Activated CD8-positive, alpha-beta memory T cell treated with anti-CD3 and anti-CD28 coated beads, Interleukin-2, amount 50 U/mL, for 4 hours (primary cell): ENCODE results near the gene MBP.

Experiments
- DNase-seq: peaks from one replicate; pipeline ENCODE4 v3.0.0-alpha.2; 2020

MBP gene

DNA sequence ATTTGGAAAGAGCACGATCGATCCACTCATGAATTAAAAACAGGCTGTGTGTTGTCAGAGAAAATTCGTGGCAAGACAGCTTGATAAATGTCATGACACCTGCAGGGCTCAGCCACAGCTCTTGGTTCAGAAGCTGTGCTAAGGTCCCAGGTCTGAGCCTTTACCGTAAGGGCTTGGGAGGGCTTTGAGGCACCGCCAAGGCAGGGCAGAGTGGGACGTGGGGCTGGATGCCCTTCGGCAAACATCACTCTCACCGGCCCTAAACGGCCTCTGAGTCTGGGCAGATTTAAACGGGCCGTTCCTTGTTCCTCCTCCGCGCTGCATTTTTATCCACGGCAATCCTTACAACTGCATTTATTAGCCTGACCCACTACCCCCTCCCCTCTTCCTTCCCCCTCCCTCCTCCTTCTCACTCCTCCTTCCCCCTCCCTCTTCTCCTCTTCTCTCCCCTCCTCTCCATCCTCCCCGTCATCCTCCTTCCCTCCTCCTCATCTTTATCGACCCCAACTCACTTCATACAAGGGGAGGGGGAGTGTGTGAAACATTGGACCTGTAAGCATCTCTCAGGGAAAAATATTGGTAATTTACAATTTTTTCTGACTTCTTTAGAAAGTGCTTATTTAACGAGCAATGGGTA is 33.9 kb downstream of the MBP start:
- no peak for DNase-seq

DNA sequence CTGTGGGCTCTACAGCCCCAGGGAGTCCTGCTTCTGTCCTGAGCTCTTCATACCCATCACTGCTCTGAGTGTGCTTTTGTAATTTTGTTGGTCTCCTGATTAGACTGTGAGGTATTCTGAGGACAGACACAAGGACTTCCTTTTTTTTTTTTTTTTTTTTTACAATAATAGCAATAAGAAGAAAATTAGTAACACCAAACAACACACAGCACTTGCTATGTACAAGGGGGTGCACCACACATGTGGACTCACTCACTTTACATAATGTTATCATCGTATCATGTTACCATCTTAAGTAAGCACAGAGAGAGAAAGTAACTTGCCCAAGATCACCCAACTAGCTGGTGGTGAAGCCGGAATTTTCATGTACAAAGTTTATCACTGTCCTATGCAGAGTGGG is 34.6 kb downstream of the MBP start:
- no peak for DNase-seq

DNA sequence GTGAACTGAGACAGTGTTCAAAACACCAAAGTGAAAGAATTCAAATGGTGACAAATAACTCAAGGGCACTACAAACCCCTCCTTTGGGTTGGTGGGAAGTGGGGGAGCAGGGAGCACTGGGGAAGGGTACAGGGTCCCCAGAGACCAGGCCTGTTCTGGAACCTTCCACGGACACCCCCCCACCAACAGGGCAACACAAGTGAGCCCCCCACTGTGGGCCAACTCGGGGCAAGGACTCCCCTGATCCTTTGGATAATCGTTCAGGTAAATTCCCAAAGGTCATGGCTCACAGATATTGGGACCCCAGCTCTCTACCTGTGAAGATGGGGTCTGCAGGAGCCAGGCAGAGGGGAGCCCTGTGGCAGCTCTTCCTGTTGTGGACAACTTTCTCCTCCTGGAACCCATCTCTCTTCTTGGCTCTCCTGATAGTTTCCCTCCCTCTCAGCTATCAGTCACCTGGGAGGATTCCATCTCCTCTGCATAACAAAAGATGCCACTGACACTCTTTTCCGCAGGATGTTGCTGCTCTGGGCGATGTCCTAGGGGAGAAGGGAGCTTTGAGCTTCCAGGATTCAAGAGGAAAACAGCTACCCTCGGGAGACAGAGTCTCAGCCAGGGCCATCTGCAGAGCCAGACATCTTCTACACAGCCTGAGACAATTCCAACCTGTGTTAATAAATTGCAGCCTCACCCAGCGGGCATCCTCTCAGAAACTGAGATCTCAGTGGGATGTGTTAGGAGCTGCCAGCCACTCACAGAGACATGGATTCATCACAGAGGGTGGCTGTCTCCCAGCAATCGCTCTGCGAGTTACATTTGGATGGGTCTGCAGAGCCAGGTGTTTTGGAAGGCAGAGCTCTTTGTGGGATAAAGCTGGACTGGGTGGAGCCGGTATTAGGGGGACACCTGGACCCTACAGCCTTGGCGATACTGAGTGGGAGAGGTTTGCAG is 35.4 kb downstream of the MBP start:
- no peak for DNase-seq

DNA sequence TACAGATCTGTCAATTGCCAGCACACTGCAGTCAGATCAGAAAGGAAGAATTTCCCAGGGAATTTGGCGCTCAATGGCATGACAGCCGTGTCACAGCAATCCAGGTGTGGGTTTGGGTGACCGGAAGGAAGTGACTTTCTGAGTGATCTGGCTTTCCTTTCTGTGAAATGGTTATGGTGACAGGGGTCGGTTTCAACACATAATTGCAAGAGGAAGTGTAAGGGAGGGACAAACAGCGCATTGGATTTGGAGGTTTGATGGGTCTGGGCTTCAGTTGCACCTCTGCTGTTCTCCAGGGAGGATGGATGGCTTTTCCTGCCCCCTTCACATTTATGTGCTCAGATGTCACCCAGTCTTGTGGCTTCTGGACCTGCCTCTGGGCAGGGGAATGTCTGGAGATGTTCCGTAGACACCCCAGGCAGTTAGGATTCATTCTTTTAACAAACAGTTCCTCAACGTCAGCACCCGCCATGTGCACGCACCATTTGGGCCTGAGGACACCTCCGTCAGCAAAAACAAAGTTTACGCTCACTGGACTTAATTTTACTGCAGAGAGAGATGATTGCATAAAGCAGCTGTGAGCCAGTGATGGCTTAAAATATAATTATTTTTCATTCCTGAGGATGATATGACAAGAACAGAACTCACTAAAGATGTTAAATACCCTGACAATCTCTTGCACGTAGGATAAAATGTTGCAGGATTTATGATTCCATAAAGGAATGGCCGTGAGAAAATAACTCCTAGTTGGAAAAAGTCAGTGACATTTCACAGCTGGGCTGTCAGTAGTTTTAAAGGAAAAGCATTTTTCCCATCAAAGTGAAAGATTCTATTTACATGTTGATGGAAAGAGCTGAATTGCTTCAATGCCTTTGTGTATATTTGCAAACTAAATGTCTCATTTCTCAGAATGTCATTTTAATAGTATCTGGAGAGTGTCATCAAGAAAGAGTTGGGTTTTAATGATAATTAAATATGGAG is 36.9 kb downstream of the MBP start:
- no peak for DNase-seq

DNA sequence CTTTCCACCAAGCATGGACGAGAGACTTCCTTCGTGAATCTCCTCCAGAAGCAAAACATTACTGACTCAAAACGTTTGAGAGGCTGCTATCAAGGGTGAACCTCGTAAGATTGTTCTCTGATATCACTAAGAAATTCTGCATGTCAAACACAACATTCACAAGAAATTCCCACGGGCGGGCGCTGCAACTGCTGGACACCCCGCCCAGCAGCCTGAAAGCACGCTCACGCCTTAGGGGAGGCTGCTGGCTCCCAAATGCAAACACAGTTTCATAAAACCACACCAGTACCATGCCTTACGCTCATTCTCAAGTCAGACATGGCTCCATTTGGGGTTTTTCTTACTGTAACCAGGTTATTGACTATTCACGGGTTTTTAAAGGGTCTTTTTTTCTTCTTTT is 39.0 kb downstream of the MBP start:
- no peak for DNase-seq

DNA sequence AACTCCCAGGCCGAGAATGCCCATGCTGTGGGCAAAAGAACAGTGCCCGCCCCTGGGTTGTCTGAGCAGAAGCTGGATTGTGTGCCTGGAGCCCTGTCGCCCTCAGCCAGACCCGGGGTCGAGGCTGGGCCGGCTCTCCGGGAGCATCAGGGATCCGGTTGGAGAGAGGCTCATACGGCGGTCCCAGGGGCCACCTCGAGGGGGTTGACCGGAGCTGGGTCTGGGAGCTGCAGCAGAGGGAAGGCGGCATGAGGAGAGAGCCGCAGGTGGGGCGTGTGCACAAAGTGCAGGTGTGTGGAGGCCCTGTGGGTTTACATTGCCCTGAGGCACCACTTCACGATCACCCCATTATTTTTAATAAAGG is 39.5 kb downstream of the MBP start:
- no peak for DNase-seq

DNA sequence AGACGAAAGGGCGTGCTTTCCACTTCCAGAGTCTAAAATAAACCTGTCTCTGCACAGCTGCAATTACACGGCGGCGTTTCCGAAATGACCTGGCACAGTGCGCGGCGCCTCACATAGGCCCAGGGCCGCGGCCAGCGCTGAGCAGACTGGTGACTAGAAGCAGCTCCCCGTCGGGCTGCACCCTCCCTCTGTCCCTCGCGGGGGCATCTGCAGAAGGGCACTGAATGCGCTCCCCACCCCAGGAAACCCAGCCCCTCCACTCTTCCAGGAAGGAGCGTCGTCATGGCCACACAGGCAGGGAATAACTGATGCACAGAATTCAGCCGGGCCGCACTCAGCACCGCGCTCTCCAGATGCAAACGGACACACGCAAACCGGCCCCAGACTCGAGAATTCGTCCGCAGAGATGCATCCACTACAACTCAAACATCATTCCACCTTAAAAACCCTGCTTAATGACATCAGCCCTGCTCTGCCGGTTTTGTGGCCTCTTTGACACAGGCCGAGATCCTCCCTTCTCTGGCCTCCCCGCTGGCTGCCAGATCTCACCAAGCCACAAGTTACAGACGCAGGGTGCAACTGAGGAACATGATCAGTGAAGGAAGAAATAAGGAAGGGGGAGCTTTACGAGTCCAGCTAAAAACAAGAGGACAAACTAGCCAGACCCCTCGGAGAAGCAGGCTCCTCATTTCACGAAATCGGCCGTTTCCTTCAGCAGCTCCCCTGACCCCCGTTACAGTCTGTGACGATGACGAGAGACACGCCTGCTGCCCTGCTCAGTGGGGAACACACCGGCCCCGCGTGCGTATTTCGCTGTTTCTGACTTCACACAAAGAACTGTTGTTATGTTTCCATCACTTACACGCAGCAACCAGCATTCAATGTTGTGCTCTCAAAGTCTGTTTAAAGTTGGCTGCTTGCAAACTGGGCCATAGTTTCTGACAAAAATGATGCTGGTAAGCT is 40.2 kb downstream of the MBP start:
- no peak for DNase-seq

DNA sequence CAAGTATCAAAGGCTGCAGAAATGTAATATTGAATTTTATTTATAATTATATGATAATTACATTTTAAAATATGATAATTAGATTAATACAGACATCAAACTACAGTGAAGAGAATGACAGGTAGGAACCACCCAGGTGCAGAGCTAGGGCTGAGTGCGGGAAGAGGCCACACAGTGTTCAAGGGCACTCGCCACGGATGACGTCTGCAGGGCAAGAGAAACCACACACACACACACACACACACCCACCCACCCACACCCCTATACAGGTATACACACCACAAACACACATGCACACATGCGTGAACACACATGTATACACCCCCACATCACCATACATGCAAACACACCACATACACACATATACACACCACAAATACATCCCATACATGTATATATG is 41.2 kb downstream of the MBP start:
- DNase-seq = no peak

DNA sequence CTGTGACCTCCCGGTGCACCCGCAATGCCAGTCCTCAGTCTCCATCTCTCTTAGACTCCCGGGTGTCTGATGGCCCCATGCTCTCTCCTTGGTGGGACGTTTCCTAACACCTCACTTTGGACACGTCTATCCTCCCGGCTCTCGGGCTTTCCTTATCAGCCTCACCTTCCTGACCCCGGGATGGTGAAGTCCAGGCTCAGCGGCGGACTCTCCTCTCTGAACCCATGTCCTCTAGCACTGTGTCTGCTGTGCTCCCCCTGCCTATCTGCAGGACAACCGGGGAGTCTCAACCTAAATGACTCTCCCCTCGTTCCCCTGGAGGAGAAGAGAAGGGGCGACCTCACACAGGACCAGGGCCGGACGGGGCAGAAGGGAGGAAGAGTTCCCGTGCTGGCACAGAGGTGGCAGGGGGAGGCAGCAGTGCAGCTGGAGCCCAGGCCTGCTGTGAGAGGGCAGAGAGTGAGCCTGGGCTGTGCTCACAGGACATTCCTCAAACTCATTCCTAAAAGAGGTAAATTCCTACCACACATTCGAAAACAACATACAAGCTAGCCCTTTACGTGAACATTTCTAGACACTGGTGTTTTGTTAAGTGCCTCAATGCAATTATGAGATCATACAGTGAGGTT is 41.9 kb downstream of the MBP start:
- DNase-seq = no peak

DNA sequence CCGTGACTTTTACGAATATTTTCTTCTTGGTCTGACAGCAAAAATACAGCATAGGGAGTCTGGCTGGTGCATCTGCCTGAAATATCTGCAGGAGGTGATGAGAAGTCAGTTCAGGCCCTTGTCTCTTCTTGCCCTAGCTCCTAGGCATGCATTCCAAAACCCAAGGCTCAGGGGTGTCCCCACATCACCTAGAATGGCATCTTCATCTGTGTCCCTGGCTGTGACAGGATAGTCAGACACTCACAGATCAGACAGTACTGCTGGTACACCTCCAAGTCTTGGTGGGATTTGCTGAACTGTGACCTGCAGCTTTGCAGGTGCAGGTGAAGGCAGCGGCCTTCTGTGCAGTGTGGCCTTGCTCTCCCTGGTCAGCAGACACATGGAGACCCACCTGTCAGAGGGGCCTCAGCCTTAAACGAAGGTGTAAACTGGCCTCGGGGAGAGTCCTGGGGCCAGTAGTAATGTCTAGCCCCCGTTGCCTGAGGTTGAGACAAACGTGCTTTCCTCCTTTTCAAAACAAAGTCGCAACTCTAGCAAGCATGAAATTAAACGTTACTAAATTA is 42.8 kb downstream of the MBP start:
- DNase-seq = no peak

DNA sequence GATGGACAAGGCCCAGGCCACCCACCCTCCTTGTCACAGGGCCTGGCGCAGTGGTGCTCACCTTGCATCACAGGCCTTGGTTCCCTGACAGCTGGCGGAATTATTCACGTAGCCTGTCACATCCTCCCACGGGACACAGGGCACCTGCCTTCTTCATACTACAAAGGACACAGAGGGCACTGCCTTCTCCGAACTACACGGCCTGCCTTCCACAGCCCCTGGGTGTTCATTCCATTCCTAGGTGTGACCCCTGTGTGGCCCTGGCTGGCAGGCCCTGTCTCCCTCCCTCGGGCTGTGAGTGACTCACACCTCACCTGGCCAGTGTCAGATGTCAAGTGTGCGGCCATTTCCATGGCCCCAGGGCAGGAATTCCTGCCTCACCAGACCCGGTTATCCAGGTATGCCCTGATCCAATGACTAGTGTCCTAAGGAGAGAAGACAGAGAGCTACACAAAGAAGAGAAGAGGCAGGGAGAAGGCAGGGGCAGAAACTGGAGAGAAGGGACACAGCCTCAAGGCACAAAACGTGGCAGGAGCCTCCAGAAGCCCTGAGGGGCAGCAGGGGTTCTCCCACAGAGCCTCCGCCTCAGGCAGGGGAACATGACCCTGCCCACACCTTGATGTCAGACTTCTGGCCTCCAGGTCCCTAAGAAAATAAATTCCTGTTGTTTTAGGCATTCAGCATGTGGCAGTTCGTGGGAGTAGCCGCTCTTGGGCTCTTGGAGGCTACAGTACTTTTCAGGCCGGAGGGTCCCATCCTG is 43.4 kb downstream of the MBP start:
- no peak for DNase-seq

DNA sequence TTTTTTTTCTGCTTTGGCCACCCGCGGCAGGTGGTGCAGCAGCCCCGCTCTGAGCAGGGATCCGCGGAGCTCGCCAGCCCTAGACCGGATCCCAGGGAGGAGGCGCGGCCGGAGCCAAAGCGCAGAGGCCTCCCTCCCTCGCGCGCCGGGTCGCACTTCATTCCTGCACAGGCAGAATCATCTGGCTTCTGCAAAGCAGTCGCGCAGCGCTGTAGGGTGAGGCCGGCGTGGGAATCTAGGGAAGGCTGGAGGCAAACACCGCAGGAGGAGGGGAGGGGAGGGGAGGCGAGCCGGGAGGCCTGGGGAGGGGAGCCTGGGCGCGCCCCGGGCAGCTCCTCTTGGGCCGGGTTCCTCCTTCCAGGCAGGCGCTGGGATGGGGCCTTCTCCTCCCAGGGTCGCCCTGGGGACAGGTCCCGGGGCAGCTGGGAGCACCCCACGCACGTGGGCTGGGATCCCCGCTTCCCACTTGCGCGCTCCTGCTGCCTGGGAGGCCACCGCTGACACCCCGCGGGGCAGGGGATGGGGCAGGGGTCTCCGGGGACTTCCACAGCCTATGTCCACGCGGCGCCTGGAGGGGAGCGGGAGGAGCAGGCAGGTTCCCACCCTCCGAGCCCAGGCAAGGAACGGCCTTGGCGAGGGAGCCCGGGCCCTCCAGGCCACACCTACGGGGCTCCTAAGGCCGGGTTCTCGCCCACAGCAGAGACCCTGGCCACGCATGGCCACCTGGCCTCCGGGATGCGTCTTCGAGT is 45.0 kb downstream of the MBP start:
- DNase-seq = no peak

DNA sequence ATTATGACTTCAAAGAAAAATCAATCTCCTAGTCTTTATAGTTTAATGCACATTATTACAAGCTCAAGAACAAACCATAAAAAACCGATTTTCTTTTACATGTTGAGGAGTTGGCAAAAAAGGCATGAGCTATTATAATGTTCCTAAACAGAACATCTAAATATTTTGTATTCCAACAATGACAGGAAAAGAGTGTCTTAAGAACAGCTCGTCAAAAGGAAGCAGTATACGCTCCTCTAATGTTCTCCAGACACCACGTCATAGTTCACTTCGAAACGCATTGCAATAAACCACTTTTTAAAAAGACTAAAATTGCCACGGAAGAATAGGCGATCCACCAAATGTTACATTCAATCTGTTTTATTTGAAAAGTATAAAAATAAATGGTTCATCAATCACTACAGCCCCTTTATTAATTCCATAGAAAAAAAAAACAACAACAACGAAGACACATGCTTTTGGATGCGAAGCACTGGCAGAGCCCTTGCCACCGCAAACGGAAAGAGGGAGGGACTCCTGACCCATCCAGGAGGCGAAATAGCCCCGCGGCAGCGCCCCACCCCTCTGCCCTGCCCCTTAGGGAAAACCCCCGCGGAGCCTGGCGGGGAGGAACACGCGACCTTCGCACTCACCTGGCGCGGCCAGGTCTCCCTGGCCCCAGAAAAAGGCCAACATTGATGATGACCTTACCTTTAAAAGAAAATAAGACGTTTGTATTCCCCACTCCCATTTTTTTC is 45.8 kb downstream of the MBP start:
- no peak for DNase-seq

DNA sequence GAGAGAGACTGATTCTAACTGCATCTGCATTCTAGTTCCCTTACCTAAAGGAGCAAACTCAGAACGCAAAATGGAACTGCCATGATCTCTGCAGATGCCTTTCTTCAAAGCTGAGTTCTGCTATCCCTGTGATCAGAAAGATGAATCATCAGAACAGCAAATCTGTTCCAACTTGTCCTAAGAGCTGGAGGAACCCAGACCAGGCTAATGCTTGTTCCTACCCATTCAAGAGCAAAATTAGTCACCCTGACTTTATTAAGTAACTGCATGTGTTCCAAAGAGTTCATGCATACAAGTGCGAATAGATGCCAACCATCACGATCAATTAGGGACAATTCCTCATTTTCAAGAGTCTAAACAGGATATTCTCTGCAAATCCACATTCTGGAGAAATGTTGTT is 46.5 kb downstream of the MBP start:
- DNase-seq = no peak

DNA sequence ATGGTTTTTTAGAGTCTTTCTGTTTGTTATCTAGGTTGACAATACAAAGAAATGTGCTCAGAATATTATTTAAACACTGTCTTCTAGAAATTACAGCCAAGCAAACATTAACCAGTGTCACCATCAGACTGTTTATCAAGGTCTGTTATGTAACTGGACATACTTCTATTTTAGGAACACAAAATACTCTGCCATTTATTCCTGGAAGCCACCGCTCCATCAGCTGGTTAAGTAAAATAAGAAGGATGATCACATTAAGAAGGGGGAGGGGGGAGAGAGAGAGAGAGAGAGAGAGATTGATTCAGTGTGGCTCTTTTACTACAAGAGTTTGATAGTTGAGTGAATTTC is 47.9 kb downstream of the MBP start:
- no peak for DNase-seq

DNA sequence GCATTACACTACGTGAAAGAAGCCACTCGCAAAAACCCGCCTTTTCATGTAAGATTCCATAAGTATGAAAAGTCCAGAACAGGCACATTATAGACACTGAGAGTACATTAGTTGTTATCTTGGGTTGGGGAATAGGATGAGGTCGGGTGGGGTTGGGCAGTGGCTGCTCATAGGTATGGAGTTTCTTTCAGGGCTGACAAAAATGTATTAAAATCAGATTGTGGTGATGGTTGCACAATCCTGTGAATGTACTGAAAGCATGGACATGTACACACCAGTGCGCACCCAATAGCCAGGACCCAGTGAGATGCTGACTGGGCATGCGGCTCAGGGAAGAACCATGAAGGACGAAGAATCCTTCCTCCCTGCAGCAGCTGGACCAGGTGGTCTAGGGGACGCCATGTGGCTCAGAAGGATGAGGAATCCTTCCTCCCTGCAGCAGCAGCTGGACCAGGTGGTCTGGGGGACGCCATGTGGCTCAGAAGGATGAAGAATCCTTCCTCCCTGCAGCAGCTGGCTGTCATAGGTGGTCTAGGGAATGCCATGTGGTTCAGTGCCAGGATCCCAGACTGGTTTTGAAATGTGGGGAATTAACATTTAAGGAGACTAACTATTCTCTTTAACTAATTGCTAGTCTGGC is 50.1 kb downstream of the MBP start:
- DNase-seq = no peak

DNA sequence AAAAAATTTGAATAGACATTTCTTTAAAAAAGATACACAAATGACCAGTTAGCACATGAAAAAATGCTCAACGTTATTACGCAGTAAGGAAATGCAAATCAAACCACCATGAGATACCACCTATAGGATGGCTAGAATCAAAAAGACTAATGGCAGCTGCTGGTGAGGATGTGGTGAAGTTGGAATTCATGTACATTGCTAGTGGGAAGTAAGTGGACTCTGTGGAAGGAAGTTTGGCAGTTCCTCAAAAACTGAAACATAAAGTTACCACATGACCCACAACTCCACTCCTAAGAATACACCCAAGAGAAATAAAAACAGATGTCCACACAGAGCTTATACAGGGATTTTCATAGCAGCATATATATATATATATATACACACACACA is 51.2 kb downstream of the MBP start:
- no peak for DNase-seq

DNA sequence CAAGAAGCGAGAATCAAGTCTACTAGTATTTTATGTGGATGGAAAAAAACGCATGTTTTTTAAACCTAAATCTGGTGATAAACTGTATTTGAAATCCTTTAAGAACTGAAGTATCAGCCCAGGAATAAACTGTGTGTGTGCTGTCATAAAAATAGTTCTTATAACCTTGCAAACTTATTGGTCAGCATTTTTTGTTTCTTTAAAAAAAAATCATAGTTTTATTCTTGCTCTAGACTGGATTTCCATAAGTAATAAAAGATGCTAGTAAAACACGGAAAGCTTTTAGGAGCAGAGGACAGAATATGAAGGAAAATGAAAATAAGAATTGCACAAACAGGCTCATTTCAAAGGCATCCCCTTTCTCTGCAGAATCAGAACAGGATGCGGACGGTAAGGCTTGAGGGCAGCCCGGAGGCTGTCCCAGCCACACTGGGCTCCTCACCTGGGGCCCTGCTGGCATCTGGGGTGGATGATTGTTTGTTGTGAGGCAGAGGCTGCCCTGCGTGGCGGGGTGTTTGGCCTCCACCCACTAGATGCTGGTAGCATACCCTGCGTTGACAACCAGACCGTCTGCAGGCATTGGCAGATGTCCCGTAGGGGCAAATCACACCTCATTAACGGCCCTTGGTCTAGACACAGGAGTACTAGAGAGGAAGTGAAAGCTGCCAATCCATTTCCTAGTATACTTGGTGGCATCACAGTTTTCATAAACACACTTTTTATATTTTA is 52.5 kb downstream of the MBP start:
- no peak for DNase-seq
